Measurements from ENCODE around the gene DHRS7B. TPM values are rescaled to one million over a fixed set of nuclear protein-coding genes. Genes with fewer than 3 reads are reported as not detected.
"Not testable (repeated sequence)": the region's sequence is repeated elsewhere in the genome, so short reads cannot be mapped to it uniquely, and the experiment has no call there.

DHRS7B gene
- total RNA-seq, 8 experiments from 2014 or later: 8.3 to 49.4 (median 18.3) TPM

DNA sequence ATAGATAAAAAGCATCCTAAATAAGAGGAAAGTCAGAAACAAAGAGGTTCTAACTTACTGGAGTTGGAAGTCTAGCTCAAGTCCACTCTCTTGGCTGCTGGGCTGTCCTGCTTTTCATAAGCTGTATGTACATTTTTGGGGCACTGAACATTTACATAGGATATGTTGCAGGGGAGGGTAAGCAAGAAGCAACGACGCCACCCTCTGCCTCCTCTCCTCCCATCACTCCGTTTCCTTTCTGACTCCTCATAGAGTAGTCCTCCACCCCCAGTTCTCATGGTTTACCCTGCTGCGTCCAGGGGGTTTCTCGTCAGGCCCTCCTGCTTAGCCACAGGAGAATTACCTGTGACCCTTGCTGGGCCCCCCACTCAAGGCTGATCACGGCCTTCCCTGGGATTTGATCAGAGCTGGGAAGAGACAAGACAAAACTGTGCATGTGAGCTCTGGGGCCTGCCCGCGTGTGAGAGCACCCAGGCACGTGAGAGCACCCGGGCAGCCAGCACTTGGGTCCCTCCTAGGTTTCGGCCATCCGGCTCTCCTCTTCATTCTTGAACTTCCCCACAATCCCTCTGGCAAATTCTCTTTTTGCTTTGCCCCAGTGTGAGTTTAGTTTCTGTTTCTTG is 50.1 kb downstream of the DHRS7B start:
- Histone ChIP-seq H3K4me1 (replicated peaks in 1 of 2) (no peaks in the 10 kb centered on the region), H3K27ac (no peak overlapping the region), H3K4me3 (no peak overlapping the region)
- WGBS, 10 experiments: 50 to 85% (median 82%) methylated on average over 2 to 11 of the region's 12 CpGs; no CpG with 5 or more reads in 6 of the 10 experiments
- in situ Hi-C loops (cut with MboI; ENCODE audit: low pct_unique_long_range_greater_than_20kb in 2 of 9, low sequenced_read_pairs in 9 of 9, unreplicated experiment in 9 of 9): no loop called here
- ATAC-seq (replicated peaks in 6 of 8): peak in 3 of 8 experiments; percentile 86 to 96 (median 92)

DNA sequence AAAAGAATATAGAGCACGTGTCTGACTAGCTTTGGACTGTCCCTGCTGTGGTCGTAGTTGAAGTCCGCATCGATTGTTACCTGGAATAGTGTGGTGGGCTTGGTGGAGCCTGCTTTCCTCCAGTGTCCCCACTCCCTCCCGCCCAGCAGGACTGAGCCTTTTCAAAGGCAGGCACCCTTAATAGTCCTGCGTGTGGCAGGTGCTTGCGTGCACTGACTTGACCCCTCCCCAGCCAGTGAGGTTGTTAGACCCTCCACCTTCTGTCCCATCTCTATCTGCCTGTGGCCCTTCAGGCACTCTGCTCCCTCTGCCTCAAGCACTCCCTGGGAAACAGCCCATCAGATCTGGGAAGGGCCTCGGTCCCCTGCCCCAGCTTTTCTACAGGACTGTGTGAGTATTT is 50.6 kb downstream of the DHRS7B start:
- no peak overlapping the region for H3K27ac ChIP-seq
- no peaks in the 10 kb centered on the region for H3K4me1 ChIP-seq (replicated peaks in 1 of 2)
- in situ Hi-C loops (cut with MboI; ENCODE audit: low pct_unique_long_range_greater_than_20kb in 2 of 9, low sequenced_read_pairs in 9 of 9, unreplicated experiment in 9 of 9): no loop called here
- WGBS, 10 experiments: 81 to 82% methylated on average over 3 to 5 of the region's 8 CpGs; no CpG with 5 or more reads in 8 of the 10 experiments
- H3K4me3 ChIP-seq: no peak overlapping the region
- no peak for ATAC-seq (replicated peaks in 6 of 8)

GRCh38 chr17:21177854-21178600 is 51.3 kb downstream of the DHRS7B start:
- Histone ChIP-seq H3K27ac (no peak overlapping the region), H3K4me3 (no peak overlapping the region), H3K4me1 (replicated peaks in 1 of 2) (no peaks in the 10 kb centered on the region)
- ATAC-seq (replicated peaks in 6 of 8): no peak
- 56 to 100% (median 90%) methylated on average over 1 to 5 of the region's 13 CpGs; no CpG with 5 or more reads in 4 of the 10 experiments for WGBS, 10 experiments
- in situ Hi-C loops (cut with MboI; ENCODE audit: low pct_unique_long_range_greater_than_20kb in 2 of 9, low sequenced_read_pairs in 9 of 9, unreplicated experiment in 9 of 9): no loop called here

- Histone ChIP-seq H3K4me1 (replicated peaks in 1 of 2) (no peaks in the 10 kb centered on the region), H3K4me3 (no peak overlapping the region), H3K27ac (no peak overlapping the region)
- no peak for ATAC-seq (replicated peaks in 6 of 8)
- 45 to 95% (median 80%) methylated on average over 1 to 5 of the region's 5 CpGs; no CpG with 5 or more reads in 1 of the 10 experiments for WGBS, 10 experiments
- in situ Hi-C loops (cut with MboI; ENCODE audit: low pct_unique_long_range_greater_than_20kb in 2 of 9, low sequenced_read_pairs in 9 of 9, unreplicated experiment in 9 of 9): no loop called here
These were observed 56.7 kb downstream of the DHRS7B start for GRCh38 chr17:21183468-21183867.

DNA sequence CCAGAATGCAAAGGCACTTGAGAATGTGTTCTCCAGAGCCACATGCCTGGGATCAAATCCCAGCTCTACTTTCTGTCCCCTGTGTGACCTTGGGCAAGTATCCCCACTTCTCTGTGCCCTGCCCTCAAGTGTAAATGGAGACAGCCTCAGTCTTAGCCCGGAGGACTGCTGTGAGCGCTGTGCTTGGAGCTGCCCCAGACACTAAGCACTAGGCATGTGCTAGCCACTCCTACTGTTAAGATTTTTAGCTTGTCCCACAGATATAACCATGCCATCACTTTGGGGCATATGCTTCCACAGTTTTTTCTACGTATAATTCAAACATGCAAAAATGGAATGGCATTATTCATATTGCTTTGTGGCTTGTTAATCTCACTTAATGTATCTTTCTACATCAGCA is 57.8 kb downstream of the DHRS7B start:
- ATAC-seq (replicated peaks in 6 of 8): peak in 4 of 8 experiments; percentile 9 to 95 (median 79)
- Histone ChIP-seq H3K27ac (no peak overlapping the region), H3K4me3 (no peak overlapping the region), H3K4me1 (replicated peaks in 1 of 2) (no peaks in the 10 kb centered on the region)
- in situ Hi-C loops (cut with MboI; ENCODE audit: low pct_unique_long_range_greater_than_20kb in 2 of 9, low sequenced_read_pairs in 9 of 9, unreplicated experiment in 9 of 9): no loop called here
- WGBS, 10 experiments: 4 to 100% (median 80%) methylated on average over 1 to 3 of the region's 3 CpGs; no CpG with 5 or more reads in 1 of the 10 experiments

- in situ Hi-C loops (cut with MboI; ENCODE audit: low pct_unique_long_range_greater_than_20kb in 2 of 9, low sequenced_read_pairs in 9 of 9, unreplicated experiment in 9 of 9): no loop called here
- H3K27ac ChIP-seq: peak overlapping the region in 1 of 2 donors; percentile 62
- H3K4me1 ChIP-seq (replicated peaks in 1 of 2): no peaks in the 10 kb centered on the region
- peak in 7 of 8 experiments; percentile 30 to 88 (median 46) for ATAC-seq (replicated peaks in 6 of 8)
- no peak overlapping the region for H3K4me3 ChIP-seq
- WGBS, 10 experiments: 100% methylated on average over 1 of the region's 1 CpG; no CpG with 5 or more reads in 5 of the 10 experiments
These were observed 58.3 kb downstream of the DHRS7B start for GRCh38 chr17:21185061-21185460.

- in situ Hi-C loops (cut with MboI; ENCODE audit: low pct_unique_long_range_greater_than_20kb in 2 of 9, low sequenced_read_pairs in 9 of 9, unreplicated experiment in 9 of 9): no loop called here
- Histone ChIP-seq H3K4me3 (no peak overlapping the region), H3K4me1 (replicated peaks in 1 of 2) (no peaks in the 10 kb centered on the region), H3K27ac (no peak overlapping the region)
- ATAC-seq (replicated peaks in 6 of 8): peak in 6 of 8 experiments; percentile 4 to 45 (median 12)
- 40 to 100% (median 80%) methylated on average over 1 to 5 of the region's 6 CpGs for WGBS, 10 experiments
These were observed 59.8 kb downstream of the DHRS7B start for GRCh38 chr17:21186399-21187187.

GRCh38 chr17:21189361-21189760 is 62.6 kb downstream of the DHRS7B start:
- 100% methylated on average over 2 to 4 of the region's 4 CpGs; no CpG with 5 or more reads in 8 of the 10 experiments for WGBS, 10 experiments
- in situ Hi-C loops (cut with MboI; ENCODE audit: low pct_unique_long_range_greater_than_20kb in 2 of 9, low sequenced_read_pairs in 9 of 9, unreplicated experiment in 9 of 9): no loop called here
- H3K27ac ChIP-seq: no peak overlapping the region
- H3K4me3 ChIP-seq: no peak overlapping the region
- H3K4me1 ChIP-seq (replicated peaks in 1 of 2): no peaks in the 10 kb centered on the region
- no peak for ATAC-seq (replicated peaks in 6 of 8)

DNA sequence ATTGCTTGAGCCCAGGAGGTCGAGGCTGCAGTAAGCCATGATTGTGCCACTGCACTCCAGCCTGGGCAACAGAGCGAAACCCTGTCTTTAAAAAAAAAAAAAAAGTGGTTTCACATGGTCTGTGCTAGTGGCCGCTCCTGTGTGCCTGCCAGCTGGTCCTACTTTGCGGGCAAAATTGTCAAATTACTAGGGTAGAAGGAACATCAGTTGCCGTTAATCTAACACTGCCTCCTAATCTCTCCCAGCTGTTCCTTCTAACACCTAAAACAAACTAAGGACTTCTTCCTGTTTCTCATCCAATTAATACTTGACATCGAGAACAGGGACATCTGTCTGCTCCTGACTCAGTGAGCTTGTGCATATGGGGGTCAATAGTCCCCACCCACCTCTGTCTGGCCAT is 63.3 kb downstream of the DHRS7B start:
- Histone ChIP-seq H3K27ac (no peak overlapping the region), H3K4me3 (no peak overlapping the region), H3K4me1 (replicated peaks in 1 of 2) (no peaks in the 10 kb centered on the region)
- in situ Hi-C loops (cut with MboI; ENCODE audit: low pct_unique_long_range_greater_than_20kb in 2 of 9, low sequenced_read_pairs in 9 of 9, unreplicated experiment in 9 of 9): no loop called here
- WGBS, 10 experiments: 29 to 100% (median 82%) methylated on average over 1 to 5 of the region's 6 CpGs; no CpG with 5 or more reads in 3 of the 10 experiments
- no peak for ATAC-seq (replicated peaks in 6 of 8)

- Histone ChIP-seq H3K4me3 (no peak overlapping the region), H3K4me1 (replicated peaks in 1 of 2) (no peaks in the 10 kb centered on the region), H3K27ac (no peak overlapping the region)
- 60 to 100% (median 92%) methylated on average over 1 to 2 of the region's 2 CpGs; no CpG with 5 or more reads in 6 of the 10 experiments for WGBS, 10 experiments
- no peak for ATAC-seq (replicated peaks in 6 of 8)
- in situ Hi-C loops (cut with MboI; ENCODE audit: low pct_unique_long_range_greater_than_20kb in 2 of 9, low sequenced_read_pairs in 9 of 9, unreplicated experiment in 9 of 9): no loop called here
These were observed 64.9 kb downstream of the DHRS7B start for GRCh38 chr17:21191698-21192097.

DNA sequence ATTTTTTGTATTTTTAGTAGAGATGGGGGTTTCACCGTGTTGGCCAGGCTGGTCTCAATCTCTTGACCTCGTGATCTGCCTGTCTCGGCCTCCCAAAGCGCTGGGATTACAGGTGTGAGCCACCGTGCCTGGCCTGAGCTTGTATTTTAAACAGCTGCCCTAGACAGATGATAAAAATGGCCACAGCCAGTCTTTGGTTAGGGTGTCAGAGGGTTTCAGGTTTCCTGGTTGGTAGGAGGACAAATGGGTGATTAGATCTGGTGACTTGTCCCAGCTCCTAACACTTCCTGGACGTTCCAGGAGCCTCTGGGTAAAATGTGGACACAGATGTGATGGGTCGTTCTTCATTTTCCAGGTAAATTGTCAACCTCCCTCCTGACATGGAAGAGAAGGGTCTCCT is 65.7 kb downstream of the DHRS7B start:
- H3K4me3 ChIP-seq; in situ Hi-C loops (cut with MboI; ENCODE audit: low pct_unique_long_range_greater_than_20kb in 2 of 9, low sequenced_read_pairs in 9 of 9, unreplicated experiment in 9 of 9); H3K4me1 ChIP-seq (replicated peaks in 1 of 2); H3K27ac ChIP-seq; ATAC-seq (replicated peaks in 6 of 8): not testable (repeated sequence)
- 71 to 100% (median 94%) methylated on average over 1 to 6 of the region's 7 CpGs; no CpG with 5 or more reads in 6 of the 10 experiments for WGBS, 10 experiments

DNA sequence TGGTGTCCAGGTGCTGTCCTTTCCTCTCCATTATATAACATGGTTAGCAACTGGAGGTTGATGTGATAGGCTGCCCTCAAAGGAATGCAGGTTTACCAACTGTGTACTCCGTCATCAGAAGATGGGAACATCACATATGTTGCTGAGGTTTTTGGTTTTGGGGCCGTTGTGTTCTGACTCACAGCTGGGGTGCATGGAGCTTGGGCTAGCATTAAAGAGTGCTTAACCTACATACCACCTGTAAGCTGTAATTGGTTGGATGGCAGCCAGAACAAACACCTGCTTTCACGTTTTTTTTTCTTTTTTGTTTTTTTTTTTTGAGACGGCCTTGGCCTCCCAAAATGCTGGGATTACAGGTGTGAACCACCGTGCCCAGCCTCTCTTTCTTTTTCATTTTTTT is 66.3 kb downstream of the DHRS7B start:
- in situ Hi-C loops (cut with MboI; ENCODE audit: low pct_unique_long_range_greater_than_20kb in 2 of 9, low sequenced_read_pairs in 9 of 9, unreplicated experiment in 9 of 9): no loop called here
- Histone ChIP-seq H3K4me1 (replicated peaks in 1 of 2) (no peaks in the 10 kb centered on the region), H3K27ac (no peak overlapping the region), H3K4me3 (no peak overlapping the region)
- 63 to 100% (median 85%) methylated on average over 1 to 5 of the region's 5 CpGs; no CpG with 5 or more reads in 1 of the 10 experiments for WGBS, 10 experiments
- ATAC-seq (replicated peaks in 6 of 8): no peak

GRCh38 chr17:21194226-21194625 is 67.5 kb downstream of the DHRS7B start:
- H3K27ac ChIP-seq: no peak overlapping the region
- 0 to 80% (median 53%) methylated on average over 1 to 8 of the region's 8 CpGs; no CpG with 5 or more reads in 2 of the 10 experiments for WGBS, 10 experiments
- in situ Hi-C loops (cut with MboI; ENCODE audit: low pct_unique_long_range_greater_than_20kb in 2 of 9, low sequenced_read_pairs in 9 of 9, unreplicated experiment in 9 of 9): no loop called here
- H3K4me3 ChIP-seq: no peak overlapping the region
- H3K4me1 ChIP-seq (replicated peaks in 1 of 2): no peaks in the 10 kb centered on the region
- peak in 3 of 8 experiments; percentile 56 to 63 (median 61) for ATAC-seq (replicated peaks in 6 of 8)

Data from motor neuron (in vitro differentiated cells).